Stimulated activated CD8-positive, alpha-beta memory T cell treated with anti-CD3 and anti-CD28 coated beads, Interleukin-7, amount 100 ng/mL, for 48 hours (primary cell): ENCODE data around the gene SLC1A2.

Experiments
- DNase-seq, 2 donors: peaks; one replicate each; pipeline ENCODE4 v3.0.0-alpha.2; 2020; ENCODE audit warnings: low read depth in 1 of 2; ENCODE audit errors: extremely low read depth in 1 of 2

The SLC1A2 gene

DNA sequence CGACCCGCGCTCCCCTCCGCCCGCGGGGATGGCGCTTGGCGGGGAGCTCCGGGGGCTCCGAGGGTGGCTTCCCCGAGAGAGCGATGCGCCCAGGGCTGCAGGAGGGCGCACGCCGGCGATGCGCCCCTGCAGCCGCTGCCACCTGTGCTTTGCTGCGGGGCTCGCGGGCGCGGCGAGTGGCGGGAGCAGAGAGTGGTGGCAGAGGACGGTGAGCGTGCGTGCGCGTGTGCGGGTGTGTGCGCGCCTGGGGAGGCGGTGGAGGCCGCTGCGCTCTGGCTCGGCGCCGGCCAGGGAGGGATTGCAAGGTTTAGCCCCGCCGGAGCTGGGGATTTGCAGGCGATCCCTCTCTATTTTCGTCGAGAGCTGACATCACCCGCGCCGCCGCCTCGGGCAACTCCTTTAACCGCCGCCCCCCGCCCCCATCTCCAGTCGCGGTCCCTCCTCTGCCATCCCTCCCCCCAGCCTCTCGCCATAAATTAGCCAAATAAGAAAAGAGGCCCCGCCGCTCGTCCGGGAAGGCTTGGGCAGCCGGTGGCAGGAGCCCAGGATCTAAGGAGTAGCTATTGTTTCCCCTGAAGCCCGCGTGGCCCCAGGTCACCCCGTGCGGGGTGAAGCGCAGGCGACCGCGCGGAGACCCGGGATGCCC is at the start of gene SLC1A2:
TSS of gene SLC1A2 (minus strand) at position 375 of the 646 bp plus-strand sequence. CDS start 592 bp downstream, outside the sequence.
- no peak for DNase-seq

DNA sequence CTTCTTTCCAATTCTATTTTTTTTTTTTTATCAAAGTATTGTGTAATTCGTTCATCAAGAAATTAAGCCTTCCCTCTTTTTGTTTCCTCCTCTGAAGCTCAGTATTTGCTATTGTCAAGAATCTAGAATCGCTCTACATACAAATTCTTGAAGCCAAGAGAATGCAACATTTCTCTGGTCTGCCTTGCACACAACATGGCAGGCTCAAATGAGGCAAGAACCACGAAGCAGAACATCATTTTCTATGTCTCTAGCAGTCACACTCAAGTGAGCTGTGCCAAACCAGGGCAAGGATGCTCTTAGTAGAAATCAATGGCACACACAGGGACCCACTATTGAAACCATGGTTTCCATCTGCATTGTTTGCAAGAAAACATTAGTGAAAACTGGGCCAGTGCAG is 46.7 kb upstream of the SLC1A2 start:
- DNase-seq, result no peak

DNA sequence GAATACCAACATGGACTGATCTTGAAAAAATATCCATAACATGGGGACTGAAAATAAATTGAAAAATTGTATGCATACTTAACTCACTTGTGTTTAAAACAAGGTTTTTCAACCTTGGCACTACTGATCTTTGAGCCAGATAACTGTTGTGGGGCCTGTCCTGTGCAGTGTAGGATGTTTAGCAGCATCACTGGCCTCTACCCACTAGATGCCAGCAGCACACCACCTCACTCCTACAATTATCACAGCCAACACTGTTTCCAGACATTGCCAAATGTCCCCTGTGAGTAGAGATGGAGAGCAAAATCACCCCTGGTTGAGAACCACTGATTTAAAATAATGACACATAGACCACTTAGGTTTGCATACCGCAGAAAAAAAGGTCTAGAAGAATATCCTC is 45.0 kb upstream of the SLC1A2 start:
- no peak for DNase-seq

DNA sequence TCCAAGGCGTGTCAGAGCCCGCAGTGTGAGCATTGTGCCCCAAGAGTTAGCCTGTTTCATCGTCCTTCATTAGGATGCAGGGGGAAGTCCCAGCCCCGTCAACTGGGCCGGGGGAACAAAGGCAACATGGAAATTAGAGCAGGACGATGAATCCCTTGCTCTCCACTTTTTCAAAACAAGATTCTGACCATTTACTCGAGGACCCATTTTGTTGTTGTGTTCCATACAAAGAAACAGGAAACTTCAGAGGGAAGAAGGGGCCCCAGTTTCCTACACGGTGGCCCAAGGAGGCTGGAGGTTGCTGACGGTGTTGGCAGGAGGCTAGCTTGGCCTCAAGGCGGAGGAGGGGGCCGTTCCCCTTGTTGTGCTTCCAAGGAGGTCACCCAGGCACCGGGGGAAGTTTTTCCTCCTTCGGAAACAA is 44.0 kb upstream of the SLC1A2 start:
- no peak for DNase-seq

DNA sequence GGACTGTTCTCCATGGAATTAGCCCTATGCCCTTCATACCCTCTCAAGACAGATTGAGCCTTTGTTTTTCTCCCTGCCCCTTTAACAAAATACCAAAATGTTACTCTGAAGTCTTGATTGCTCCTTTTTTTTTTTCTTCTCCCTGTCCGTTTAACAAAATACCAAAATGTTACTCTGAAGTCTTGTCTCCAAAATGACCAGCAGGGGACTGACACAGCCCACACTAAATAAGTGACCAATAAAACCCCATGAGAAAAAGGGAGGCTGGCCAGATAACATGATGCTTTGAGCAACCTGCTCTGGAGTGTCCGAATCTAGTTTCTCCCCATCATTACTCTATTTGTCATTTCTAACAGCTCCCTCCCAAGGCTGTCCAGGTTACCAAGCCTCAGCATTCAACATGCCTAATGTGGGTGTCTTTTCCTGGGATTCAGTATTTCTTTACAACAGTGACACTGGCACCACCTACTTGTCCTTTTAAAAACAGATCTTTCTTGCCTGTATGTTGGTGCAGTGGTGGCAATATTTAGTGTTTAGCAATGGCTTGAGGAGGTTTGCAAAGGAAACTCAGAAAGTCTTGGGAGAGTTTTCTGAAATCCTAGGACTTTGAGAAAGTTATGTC is 42.7 kb upstream of the SLC1A2 start:
- DNase-seq, result no peak

DNA sequence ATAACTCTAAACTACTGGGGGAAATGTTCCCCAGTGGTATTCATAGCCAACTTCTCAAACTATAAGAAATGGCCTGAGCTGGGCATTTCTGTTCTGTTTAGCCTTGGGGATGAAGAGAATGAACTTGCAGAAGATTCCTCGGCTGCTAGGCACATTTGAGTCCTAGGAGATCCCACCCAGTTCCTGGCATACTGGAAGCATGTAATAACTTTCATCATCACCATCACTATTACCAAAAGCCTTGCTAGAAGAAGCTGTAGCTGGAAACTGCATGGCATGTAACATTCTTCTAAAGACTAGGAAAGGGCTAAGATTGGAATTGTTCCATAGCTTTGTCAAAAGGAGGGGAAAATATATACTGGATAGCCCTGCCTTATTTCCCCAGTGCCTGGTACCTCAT is 40.1 kb upstream of the SLC1A2 start:
- DNase-seq, result no peak

DNA sequence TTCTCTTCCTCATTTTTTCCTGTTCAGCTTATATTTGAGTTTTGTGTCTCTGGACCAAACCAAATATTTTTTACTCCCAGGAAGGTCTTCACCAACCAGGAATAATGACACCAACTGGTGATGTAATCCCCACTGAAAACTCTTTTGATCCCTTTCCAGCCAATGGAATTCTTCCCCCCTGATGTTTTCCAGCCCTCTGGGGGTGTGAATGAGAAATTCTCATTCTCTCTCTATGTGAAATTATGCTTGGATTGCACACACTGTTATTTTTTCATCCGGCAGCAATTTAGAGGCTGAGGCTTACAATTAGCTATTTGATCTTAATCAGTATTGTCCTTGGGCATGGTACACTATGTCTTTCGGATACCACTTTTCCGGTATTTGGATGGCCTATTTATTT is 39.5 kb upstream of the SLC1A2 start:
- DNase-seq, result no peak

DNA sequence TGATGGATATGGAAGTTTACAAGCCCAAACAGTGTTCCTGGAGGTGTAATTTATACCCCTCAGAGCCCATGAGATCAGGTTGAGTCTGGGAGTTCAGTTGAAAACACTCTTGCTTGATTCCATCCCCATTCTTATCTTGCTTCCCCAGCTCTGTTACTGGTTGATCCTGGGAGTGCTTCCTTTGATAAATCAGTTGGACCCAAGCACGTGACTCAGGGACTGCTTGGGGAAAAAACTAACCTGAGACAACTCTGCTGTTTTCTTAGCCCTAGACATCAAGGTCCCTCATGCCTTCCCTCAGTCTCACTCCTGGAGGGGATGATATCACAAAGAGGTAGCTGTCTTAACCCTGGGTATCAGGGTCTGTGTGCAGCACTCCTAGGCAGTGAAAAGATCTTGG is 35.0 kb upstream of the SLC1A2 start:
- no peak for DNase-seq

DNA sequence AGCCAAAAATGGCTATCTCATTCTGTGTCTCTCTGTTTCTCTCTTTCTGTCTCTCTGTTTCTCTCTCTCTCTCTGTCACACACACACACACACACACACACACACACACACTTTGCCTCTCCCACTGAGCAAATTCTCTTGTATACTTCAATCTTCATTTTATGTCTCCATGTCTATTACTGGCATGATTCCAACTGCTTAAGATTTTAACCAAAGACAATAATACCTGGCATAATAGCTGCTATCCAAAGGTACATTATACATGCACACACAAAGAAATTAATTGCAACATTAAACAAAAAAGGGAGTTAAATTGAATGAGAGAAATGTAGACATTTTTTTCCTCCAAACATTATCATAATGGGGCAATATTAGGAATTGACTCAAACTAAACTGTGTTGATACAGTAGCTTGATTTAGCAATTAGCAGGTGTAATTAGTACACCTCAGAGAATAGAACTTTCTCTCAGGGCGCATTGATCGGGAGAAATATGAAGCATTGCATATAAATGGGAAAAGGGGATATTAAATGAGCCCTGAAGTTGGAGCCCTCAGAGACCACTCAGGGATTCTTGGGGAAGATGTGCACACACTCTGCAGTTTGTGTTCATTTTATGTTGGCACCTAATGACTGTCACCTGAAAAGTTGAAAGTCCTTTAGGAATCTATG is 17.4 kb upstream of the SLC1A2 start:
- no peak for DNase-seq

DNA sequence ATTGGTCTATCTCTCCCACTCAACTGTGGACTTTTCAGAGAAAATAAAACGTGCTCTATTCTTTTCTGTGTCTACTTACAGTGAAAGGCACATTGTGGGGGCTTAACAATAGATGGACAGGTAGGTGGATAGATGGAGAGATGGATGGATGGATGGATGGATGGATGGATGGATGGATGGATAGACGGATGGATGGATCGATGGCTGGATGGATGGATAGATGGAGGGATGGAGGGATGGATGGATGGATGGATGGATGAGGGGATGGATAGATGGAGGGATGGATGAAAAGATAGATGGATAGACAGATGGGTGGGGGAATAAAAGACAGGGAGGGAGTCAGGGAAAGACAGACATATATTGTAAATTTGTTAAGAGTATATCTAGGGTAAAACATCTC is 14.2 kb upstream of the SLC1A2 start:
- DNase-seq, result no peak

DNA sequence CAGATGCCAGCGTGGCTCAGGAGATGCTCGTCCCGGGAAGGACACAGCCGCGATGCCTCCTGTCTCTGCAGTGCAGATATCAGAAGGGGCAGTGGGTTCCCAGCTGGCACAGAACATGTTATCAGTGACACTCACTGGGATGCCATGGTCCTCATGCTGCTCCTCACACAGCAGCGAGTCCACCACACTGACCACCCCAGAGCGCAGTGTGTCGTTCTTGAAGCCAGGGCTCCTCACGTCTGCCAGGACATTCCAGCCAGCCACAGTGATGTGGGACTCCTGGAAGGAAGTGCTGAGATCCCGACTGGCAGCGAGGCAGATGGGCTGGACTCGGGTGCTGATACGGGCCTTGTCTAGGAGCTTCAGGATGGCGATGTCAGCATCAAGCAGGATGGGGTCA is 13.1 kb upstream of the SLC1A2 start:
- DNase-seq, result no peak

DNA sequence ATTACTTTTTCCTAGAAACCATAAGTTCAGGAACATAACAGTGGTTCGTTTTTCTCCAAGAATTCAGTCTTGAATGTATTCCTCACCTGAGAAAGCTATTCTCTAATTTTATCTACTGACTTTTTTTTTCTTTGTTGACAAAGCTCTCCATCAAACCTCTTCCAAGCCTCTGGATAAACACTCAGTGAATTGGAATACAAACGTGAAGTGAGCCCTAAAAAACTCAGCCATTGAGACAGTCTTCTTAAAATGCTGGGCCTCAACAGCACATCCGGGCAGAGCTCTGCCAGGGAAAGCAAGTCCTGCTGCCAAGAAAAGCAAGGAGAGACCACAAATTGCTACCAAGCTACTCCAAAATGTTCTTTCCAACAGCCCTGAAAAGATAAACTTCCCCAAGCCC is 7.7 kb upstream of the SLC1A2 start:
- DNase-seq, result no peak

DNA sequence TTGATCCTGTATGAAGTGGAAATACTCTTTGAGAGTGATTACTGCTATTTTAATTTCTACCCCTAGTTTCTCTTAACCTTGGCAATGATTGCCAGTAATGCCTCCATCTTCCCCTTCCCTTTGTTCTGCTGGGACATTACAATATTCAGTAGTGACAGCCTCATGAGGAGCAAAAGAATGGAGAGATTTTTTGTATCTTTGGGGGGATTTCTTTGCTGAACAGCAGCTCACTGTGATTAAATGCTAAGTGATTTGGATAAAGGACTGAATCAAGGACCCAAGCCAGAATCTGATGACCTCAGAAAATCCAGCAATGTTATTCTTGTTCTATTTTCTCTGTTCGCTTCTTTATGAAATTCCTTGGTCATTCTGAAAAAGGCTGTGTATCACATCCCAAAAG is 7.0 kb upstream of the SLC1A2 start:
- no peak for DNase-seq

DNA sequence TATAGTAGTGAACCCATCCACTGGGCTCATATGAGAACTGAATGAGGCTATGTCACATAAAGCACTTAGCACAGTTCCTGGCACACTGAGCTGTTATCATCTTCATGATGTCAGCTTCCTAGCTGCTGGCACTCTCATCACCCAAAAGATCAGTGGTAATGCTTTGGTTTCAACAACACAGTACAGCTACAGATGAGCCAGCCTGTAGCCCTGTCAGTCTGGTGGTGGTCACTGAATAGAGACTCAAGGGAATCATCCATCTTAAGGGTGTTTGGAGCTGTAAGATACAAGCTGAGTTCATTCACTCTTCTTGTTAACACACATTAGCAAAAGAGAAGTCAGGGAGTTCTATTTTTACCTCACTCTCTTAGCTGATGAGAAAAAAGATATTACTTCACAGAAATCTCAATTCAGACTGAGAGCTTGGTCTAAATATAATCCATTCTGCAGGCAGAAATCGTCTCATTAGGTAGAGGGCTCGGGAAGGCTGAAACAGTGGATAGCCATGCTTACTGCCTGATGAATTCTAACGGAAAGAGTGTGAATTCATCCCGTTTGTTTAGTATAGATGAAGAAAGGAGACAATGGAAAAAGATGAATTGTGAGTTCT is 6.3 kb upstream of the SLC1A2 start:
- no peak for DNase-seq

DNA sequence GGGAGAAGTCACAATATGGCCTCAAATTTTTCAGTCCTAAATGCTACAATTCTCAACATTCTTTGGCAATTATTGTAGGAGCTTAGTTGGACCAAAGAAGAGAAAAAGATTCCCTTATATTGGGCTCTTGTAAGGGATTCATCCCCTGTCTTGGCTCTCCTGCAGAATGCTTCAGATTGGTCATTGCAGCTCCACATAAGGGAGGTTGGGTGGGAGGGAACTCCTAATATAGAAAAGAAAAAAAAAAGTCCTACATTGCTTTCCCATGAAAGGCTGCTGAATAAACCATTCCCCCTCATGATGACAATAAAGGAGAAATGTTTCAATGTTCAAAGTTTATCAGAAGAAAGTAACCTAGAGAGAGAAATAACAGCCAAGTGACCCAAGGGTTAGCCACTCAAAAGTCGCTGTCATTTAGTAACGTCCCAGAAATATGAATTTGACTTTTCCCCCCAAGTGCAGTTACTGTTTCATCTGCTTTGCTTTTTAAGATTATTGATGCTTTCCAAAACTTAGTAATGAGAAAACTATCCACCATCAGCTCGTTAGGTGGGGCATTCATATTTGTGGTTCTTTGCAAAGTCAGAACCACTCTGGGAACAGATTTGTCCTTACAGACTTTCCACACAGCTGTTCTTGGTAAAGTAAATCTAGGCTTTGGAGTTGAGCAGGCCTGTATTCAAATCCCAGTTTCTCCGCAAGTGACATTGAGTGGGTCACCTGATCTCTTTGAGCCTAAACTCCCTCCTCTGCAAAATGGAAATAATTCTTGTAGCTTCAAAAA is 5.0 kb upstream of the SLC1A2 start:
- no peak for DNase-seq

DNA sequence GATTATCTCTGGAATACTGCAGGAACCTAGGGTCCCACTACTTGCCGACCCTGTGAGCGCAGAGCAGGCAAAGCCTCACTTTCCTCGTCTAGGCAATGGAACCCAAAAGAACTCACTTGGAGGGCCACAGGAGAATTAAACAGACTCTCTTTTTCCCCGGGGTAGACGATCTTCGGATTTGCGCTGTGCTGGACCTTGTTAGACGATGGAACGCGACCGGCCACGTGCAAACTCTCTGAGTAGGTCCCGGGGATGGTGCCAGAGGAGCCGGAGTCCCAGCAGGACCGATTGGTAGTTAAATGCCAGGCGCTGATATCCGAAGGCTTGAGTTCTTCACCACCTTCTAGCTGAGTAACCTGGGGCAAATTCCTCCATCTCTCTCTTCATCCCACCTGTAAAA is 1.0 kb upstream of the SLC1A2 start:
- DNase-seq, result no peak

DNA sequence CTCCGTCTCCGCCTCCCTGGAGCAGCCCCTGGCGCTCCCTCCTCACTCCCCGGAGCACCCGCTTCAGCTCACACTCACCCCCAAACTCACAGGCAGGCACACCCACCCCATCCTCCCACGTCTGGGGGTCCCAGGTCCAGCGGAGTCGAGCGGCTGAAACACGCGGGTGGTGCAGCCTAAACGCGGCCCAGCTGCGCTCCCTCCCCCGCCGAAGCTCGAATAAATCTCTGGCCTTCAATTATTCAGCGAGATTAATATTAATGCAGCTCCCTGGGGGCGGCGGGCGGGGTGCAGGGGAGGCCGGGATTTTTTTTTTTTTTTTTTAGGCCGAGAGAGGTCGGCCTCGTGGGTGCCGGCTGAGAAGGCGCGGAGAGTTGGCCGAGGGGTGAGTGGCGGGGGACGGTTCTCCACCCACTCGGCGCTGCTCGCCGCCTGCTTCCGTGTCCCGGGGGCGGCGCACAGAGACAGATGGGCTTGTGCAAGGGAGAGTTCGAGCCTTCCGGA is 524 bp upstream of the SLC1A2 start:
- DNase-seq, result no peak

DNA sequence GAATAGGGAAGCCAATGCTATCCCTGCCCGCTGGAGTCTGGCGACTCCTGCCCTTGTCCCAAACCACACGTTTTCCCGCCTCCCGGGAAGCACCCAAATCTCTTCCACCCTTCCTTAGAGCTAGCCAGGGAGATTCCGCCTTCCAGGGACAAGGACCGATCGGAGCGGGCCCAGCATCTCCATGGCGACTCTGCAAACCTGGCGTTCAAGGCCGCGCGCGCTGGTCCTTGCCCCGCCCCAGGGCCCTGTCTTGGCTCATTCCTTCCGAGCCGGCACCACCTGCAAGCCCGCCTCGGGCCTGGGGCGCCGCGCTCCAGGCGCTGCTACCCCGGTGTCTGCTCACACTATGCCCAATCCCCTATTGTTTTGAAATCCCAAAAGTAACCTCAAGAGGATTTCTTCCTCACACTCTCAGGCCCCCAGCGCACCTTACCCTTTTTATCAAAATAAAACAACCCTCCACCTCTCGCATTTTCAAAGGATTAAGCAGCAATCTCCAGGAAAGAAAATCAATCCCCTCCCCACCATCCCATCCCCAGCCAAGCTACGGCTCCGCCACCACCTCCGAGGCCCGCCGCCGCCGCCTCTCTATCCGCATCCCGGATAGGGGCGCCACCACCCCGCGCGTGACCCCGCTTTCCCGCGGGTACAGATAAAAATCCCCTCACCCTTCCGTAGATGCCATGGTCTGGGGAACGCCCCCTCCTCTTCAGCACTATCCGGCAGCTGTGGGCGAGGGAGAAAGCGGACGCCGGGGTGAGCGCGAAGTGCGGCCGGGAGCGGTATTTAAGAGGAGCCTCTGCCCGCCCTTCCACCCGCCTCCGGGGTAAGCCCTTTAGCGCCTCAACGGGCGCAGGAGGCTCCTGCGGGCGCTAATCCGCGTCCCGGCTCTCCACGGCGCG is 825 bp downstream of the SLC1A2 start:
- DNase-seq, result no peak

DNA sequence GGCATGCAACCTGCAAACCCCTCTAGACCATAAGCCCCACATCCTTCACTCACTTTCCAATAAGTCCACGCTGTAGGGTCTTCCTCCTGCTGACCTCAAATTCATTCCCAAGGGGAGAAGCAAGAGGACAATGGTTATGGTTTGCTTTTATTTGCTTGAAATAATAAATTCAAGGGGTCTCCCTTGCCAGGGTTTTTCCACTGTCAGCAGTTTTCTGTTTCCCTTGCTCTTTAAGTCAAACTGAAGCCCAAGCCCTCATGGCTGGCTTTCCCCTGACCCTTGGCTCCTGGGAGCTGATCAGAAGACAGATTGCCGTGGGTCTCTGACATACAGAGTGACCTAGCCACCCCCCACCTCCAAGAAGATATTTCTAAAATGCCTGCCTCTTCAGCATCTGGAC is 3.9 kb downstream of the SLC1A2 start:
- DNase-seq, result no peak

DNA sequence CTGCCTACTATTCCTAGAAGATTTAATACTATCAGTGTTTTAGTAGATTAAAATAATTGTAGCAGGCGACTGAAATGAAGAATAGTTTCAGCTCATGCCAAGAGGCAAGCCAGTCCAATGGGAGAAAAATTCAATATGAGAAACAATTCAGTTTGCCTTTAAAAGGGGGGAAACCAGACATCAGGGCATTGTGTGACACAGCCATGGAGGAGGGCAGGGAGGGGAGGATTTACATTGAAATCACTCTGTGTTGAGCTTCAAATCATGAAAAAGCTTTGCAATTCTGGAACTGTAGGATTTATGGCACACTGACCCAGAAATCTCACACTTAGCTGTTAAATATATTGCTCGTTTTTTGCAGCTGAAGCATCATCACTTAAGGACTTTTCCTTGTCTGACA is 4.6 kb downstream of the SLC1A2 start:
- no peak for DNase-seq
